ENCODE data around the gene FAM240A. TPM values are rescaled to one million over a fixed set of nuclear protein-coding genes. Genes with fewer than 3 reads are reported as not detected.

Gene FAM240A
- polyA plus RNA-seq, 1 donor: not detected

DNA sequence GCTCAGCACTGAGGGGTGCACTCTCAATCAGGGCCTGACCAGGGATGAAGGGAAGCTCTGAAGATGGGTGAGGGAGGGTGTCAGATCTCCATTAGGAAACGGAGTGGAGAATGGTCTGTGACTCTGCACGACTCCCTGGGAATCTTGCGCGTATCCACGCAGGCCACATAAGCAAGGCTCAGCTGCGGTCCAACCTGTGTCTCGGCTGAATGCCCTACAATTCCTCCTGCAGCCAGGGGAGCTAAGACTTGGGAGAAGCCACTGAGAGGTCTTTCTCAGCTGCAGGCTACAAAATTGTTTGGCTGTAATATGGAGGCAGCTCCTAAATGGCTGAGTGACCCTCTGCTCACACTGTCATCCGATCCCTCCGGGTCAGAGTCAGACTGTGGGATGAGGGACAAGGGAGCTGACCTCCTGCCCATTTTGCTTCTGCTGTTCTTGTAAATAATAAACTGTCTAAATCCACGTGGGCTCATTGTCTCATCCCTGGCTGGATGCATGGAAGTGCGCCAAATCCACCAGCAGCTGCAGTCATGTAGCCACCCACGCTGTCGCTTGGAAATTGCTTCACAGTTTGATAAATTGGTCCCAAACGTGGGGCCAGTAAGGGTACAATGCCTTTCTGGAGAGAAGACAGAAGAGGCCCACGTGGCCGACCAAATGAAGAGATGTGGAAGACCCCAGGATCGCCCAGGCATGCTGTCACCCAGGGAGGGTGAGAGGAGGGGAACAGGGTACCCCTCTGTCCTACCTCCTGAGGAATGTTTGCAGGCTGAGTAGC, 50.6 kb downstream of the FAM240A start:
- peak; percentile 60 for DNase-seq

DNA sequence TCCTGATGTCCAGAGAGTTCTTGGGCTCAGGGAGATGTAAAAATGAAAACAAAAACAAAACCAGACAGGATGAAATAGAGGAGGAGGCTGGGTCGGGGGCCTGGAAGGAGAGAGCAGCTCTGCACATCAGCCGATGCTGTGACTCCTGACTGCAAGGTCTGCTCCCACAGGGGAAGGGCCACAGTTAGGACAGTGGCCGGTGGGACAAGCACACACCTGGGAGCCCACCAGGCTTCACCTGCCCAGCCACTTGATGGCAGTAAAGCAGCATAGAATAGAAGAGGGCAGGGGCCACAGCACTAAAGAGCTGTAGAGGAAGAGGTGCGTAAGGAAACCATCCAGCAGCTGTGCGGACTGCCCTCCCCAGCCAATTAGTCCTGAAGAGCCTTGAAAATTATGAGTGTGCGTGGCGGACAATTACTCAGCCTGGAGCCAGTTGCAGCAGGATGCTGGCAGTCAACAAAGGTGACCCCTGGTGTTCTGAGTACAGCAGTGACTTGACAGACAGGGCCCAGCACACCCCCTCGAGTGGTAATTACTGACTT, 51.3 kb downstream of the FAM240A start:
- peak; percentile 39 for DNase-seq

DNA sequence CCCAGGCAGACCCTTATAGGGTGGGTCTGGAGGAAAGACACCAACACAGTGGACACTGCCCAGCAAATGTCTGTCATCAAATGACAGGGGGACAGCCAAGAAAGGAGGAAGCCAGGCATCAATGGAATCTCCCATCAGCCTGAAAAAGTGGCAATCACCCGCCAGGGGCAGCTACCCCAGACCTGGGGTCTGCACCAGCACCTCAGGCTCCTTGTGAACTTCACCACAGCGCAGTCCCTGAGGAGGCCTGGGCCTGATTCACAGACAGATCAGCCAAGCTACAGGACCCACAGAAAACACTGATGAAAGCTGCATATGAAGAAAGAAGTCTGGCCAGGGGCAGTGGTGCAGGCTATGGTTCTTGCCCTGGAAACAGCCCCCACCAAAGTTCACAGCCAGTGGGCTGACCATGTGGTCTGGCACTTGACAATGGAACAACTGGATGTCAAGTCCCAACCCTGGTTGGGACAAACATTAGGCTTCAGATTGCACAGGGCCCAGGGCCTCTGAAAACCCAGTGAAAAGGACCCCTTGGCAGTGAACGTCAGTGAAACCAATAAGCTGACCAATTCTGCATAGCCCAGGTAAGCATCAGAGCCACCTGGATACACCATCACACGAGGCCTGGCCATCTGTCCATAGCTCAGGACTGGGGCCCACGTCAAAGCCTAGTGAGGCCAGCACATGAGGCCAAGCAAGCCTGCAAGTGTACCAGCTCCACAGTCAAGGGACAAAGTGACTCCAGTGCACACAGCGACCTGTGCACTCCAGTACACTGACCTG, 52.1 kb downstream of the FAM240A start:
- no peak for DNase-seq

DNA sequence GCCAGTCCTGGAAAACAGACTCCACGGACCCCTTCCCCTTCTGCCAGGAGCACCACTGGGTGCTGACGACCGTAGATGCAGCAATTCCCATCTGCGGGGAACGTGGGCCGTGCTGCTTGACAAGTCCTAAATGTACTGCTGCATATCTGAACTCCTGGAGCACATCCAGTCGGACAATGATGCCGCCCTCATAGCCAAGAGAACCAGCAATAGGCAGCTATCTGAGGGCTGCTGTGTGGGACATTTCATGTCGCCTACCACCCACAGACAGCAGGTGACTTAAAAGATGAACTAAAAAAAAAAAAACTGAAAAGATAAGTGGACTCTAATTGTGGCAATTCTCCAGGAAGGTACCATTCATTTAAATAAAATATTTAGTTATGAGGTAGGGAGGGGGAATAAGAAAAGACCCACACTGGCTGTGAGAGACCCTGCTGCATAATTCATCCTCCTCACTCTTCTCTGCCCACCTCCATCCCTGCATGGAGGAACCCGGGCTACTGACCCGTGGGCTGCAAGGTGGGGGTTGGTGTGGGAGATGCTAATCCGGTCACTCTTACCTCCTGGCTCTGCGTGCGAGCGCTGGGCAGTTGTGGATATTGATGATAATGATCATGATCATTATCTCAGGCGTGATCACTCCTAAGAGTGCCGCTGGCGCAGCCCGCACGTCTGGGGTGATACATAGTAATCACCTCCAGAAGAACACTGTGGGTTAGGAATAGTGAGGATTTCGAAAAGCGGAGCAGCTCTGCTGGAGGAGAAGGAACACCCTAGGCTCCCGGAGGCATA, 52.8 kb downstream of the FAM240A start:
- no peak for DNase-seq

DNA sequence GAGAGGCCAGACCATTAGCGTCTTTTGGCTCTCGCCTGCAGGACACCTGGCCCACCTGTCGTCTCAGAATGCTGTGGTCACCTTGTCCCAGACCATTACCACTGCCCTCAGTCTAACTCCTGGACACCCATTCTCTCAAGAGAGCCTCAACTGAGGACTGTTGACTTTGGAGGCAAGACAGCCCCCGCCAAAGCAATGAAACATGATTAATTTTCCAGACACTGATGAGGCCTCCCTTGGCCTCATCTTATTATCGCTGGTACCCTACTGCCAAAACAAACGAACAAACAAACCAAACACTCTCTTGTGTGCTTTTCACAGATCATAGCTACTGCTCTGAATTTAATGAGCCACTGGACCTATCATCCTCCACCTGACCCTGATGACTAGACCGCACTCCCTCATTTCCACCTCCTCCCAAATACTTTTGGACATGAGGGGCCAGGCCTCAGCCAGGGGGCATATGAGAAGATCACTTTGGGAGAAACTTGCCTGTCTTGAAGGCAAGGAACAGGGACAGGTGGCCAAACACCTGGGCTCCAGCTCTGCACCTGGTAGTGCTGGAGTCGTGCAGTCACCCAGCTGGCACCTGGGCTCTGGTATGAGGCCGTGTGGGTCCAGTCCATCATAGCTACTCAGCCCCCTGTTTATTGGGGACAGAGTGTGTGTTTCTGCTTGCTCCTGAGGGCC, 53.6 kb downstream of the FAM240A start:
- DNase-seq: no peak

DNA sequence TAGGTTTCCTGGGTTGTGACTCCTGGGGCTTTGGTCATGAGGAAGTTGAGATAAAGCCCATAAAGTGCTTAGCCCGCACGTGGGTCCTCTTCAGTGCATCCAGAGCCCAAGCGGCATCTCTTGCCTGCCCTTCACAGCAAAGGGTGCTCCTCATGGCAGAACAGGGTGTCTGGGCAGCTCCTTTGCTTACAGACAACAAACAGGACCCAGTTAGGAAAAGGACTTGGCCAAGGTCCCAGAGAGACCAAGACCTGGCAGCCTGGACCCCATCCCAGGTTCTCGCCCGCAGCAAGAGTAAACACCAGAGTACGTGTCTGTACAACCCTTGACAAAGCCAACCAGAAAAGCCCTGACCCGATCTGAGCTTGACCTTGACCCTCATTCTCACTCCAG, 54.1 kb downstream of the FAM240A start:
- no peak for DNase-seq

DNA sequence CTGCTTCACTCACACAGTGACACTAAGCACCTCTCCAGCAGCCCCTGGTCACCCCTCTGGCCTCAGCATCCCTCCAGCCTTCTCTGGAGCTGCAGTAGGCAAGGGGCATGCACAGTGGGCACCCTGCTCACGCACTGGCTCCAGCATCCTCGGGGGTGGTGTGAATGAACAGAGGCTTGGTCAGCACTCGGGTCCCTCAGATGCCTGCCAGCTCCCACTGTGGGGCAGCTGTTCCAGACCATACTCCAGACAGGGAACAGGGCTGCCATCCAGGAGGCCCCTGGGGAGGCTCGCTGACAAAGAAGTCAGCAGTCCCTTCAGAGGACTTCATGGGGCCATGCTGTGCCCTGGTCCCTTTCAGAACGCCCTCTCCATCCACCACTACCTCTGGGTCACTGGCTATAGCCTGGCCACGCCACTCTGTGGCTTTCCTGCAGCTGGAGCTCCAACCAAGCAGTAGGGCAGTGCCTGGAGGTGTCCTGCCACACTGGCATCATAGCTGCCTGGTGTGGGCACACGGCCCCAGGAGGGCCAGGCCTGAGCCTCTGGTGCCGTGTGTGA, 54.8 kb downstream of the FAM240A start:
- DNase-seq: no peak

DNA sequence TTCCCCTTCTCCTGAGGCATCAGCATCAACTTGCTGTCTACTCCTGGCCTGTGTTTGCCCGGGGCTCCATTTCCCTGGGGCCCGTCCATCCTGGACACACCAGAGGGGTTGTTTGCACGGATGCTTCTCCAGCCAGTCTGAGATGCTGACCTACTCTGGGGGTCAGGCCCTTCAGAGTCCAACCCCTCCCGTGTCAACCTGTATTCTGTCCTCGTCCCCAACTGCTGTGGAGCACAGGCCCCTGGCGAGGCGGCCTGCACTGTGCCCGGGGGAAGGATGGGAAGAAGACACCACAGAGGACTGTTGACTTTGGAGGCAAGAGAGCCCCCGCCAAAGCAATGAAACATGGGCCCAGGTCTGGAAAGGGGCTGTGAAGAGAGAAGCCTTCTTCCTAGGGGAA, 55.3 kb downstream of the FAM240A start:
- no peak for DNase-seq

DNA sequence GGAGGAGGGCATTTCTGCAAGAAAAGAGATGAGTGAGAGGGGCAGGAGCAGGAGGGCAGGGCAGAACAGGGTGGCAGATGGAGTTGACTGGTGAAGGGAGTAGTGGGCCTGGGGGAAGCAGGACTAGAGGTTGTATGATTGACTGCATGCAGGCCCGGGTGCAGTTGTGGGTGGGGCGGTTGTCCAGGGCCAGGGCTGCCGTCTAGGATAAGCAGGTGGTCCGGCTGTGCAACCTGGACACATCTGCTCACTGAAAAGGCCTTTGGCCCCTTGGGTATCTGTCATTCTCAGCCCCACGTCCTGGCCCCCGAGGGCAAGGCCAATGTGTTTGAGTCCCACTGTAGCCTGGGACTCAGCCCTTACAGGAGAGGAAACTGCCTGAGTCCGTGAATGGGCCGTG, 55.8 kb downstream of the FAM240A start:
- DNase-seq: no peak

DNA sequence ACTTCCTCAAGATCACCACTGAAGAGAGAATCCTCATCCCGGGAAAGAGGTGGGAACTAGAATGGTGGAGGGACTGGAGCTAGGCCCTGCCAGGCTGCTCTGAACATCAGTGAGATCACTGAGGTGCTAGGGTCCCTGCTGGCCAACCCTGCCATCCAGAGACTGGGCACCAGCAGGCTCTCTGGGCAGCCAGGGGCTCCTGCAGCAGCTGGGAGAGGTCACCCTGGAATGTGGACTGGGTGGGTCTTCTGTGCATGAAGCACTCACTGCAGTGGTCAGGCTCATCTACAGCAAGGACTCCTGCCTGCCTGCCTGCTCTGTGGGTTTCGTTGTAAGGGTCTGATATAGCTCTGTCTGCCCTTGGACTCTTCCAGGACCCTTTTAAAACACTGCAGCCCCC, 56.3 kb downstream of the FAM240A start:
- DNase-seq: no peak

DNA sequence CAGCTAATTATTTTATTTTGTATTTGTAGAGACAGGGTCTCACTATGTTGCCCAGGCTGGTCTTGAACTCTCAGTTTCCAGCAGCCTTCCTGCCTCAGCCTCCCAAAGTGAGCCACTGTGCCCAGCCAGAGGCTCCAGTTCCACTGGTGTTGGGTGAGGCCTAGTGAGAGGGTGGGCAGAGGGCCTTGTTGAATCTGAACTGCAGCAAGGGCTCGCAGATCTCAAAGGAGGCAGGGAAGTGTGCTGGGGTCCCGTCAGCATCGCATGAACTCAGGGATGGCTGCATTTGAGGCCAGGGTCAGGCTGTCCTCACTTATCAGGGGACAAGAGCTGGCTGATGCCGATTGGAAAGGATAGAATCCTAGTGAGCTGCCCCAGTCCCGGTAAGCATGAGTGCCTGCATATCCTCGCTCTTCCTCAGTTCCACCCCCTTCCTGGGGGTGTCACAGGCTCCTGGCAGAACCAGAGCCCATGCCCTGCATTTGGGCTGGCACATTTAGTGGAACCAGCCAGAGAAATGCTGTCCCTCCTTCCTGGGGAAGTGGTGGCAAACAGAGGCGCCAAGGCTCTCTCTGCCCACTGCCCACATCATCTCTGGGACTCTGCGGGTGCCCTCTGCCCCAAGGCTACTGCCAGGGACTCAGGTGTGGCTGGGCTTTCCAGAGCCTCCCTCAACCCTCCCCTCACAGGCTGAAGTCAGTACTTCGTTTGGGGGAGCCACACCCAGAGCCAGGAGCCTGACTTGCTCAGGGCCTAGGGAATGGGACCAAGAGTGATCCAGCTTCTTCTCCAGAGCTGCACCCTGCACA, 57.1 kb downstream of the FAM240A start:
- DNase-seq: no peak

DNA sequence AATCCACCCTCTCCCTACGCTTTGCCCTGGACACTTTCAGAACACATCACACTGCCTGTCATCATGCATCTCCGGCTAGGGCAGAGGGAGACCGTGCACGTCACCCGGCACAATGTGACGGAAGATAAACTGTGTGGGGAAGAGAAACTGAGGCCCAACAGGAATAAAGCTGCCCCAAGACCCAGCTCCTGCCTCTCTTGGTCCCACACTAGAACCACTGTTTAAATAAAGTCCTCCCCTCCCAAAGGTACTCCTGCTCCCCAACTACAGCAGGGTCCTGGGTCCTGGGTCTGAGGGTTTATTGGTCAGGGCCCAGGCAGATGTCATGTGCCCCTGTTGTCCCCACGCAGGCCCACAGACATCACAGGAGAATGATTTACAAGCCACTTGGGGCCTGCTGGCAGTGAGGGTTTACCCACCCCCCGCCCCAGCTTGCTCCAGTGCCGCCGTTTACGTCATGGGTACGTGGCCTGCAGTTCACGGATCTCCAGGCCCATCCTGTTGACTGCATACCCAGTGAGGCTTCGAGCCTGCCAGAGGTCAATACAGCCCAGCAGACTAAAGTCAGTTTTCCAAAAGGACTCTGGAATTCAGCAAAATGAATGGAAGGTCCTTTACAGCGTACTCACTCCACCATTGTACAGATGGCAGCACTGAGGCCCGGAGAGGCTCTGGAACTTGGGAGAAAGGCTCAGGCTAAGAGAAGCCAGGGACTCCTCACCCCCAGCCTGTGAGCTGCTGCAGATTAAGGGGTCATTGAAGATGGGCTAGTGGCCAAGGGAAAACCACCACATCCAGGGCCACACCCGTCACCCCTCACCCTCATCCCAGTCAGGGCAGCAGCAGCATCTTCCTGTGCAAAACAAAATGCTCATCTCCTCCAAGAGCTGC, 57.9 kb downstream of the FAM240A start:
- DNase-seq: no peak

DNA sequence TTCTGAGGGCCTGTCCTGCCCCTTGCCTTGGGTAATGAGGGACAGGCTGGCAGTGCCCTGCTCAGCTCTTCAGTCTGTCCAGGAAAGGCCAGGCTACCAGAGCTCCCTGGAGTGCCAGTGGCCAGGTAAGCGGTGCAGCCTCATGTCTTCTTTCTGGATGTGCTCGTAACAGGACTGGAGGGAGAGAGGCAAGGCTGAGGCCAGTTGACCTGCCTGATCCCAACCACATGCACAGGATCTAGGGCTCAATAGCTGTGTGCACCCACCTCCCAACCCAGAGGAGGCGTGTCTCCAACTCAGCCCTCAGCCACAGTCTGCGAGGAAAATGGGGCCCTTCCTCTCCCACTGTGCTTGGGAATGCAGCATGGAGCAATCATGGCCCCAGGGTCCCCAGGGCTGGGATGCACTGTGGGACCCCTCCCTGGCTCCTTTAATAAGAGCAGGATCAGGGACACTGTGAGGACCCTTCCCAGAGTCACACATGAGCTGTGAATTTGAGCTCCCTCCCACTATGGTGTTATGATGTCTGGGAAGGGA, 58.6 kb downstream of the FAM240A start:
- no peak for DNase-seq

DNA sequence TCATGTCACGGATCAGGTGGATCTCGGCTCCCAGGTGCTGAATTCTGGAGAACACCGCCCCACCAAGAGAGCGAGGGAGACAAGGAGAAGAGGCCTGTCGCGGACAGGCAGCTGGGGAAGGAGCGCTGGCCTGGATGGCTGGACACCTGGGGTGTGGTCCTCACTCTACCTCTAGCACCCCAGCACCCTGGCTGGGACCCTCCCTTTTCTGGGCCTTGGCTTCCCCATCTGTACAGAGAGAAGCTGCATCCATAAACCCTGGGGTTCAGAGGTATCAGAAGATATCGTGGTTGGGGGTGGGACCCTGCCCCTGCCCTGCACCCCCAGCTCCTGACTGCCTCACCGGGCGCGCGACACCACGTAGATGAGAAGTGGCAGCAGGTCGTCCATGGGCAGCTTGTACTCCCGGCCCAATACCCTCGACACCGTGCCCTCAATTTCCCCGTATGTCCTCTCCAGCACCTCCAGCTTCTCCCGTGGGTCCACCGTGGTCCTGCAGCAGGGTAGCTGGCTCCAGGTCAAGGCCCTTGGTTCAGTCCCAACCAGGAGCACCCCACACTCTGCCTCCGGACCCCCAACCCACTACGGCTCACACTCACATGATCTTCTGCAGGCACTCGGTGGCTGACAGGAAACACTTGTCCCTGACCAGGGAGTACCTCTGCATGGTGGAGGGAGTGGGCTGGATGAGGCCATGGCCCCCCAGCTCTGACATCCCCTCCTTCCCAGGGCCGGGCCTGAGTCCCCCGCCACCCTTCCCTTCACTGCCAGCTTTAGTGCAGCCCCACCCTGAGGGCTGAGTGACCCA, 59.4 kb downstream of the FAM240A start:
- no peak for DNase-seq

DNA sequence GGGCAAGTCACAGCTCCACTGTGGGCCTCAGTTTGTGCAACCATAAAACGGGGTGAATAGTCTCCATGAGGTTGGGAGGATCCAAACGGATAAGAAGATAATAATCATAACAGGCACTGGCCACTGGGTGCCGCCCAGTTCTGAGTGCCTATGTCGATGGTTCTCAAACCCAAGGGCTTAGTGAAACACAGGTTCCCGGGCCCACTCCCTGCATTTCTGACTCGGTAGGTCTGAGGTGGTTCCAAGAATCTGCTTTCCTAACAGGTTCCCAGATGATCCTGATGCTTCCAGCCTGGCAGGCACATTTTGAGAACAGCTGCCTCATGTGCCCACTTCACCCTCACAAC, 60.0 kb downstream of the FAM240A start:
- no peak for DNase-seq

DNA sequence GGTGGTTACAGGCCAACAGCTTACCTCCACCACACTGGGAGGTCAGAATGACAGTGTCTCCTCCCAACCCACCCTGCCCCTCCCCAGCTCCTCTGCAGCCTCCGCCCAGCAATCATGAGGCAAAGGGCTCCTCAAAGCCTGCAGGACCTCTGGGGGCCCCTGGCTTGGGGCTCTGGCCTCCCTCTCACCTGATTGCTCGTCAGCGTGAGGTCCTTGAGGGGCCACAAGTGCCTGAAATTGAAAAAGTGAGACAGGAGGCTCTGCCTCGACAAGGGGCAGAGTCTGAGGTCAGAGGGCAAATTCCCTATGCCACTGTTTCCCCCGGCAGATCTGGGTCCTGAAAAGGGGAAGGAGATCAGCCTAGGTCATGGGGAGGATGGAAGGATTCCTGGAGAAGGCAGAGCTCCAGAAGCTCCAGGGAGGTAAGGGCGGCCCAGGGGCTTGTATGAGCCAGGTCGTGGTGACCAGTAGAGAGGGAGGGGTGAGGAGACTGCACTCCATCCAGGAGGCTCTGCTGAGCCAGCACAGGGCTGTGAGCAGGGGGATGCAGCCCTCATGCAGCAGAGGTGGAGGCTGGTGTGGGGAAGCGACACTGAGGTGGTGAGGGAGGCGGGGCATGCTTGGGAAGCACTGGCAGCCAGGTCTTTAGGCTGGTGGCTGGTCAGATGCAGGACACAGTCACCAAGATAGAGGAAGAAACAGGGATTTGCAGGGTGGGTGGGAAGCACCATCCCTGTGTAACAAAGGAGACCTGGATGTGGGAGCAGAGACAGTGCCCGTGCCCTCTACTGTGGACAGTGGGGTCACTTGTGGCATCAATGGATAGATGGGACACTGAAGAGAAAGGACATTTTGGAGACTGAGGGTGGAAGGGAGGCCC, 61.1 kb downstream of the FAM240A start:
- no peak for DNase-seq

DNA sequence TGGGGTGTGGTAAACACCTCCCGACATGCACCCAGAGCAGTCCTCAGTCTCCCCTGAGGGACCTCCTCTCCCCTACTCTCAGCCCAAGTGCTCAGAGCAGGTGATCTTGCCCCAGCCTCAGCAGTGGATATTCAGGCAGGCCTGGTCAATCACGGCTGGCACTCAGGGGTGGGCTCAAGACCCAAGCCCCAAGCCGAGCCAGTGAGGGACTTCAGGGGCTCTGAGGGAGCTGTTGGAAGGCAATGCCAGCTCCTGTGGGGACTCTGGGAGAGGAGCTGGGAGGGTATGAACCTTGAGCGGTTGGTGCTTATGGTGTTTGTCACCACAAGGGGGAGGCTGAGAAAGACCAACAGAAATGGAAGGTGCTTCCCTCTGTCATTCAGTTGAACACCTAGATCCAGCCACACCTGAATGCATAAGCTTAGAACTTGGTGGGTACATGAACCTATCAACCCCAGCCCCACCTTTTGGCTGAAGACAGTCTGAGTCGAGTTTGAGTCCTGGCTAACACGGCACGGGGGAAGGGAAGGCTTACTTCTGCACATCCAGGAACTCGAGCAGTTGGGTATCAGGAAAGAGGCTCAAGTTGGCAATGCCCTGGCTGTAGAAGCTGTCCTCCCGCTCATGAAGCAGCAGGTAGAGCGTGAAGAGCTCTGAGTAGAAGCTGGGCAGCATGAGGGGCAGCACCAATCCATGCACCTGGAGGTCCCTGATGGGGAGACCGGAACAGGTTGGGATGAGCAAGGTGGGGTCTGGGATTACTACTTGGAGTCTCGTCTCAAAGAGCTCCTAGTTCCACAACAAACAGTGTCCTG, 61.9 kb downstream of the FAM240A start:
- DNase-seq: no peak
